Effector memory CD8-positive, alpha-beta T cell (primary cell): ENCODE results near the gene SNED1.
A peak's percentile ranks its signal among the peaks of the same experiment; 100 is the strongest.

Experiments used
- ATAC-seq: fragments of 150-1000 bp; cut with Tn5 transposase; replicated peaks from 2 replicates; pipeline ENCODE4 v1.10.0; 2021; ENCODE audit warnings: mild to moderate bottlenecking, moderate library complexity
- DNase-seq, 3 experiments: peaks; one replicate each; pipeline ENCODE4 v3.0.0; 2021
- H3K27ac Mint-ChIP-seq, 2 donors: one replicate each; pipeline ENCODE4 v1.8.0; 2022; ENCODE audit warnings: mild to moderate bottlenecking in 2 of 2, mixed read lengths in 2 of 2, moderate library complexity in 2 of 2
- H3K27me3 Mint-ChIP-seq, 2 donors: one replicate each; pipeline ENCODE4 v1.8.0; 2022; ENCODE audit warnings: mixed read lengths in 2 of 2
- H3K36me3 Mint-ChIP-seq: one replicate; pipeline ENCODE4 v1.8.0; 2022; ENCODE audit warnings: mild to moderate bottlenecking, moderate library complexity, mixed read lengths; ENCODE audit not compliant: insufficient read depth
- H3K4me1 Mint-ChIP-seq, 2 donors: one replicate each; pipeline ENCODE4 v1.8.0; 2022; ENCODE audit warnings: low read depth in 2 of 2, mixed read lengths in 2 of 2
- H3K4me3 Mint-ChIP-seq, 2 donors: one replicate each; pipeline ENCODE4 v1.8.0; 2022; ENCODE audit warnings: mild to moderate bottlenecking in 2 of 2, mixed read lengths in 2 of 2, moderate library complexity in 2 of 2
- H3K9me3 Mint-ChIP-seq, 2 donors: one replicate each; pipeline ENCODE4 v1.8.0; 2022; ENCODE audit warnings: mixed read lengths in 2 of 2

The SNED1 gene

DNA sequence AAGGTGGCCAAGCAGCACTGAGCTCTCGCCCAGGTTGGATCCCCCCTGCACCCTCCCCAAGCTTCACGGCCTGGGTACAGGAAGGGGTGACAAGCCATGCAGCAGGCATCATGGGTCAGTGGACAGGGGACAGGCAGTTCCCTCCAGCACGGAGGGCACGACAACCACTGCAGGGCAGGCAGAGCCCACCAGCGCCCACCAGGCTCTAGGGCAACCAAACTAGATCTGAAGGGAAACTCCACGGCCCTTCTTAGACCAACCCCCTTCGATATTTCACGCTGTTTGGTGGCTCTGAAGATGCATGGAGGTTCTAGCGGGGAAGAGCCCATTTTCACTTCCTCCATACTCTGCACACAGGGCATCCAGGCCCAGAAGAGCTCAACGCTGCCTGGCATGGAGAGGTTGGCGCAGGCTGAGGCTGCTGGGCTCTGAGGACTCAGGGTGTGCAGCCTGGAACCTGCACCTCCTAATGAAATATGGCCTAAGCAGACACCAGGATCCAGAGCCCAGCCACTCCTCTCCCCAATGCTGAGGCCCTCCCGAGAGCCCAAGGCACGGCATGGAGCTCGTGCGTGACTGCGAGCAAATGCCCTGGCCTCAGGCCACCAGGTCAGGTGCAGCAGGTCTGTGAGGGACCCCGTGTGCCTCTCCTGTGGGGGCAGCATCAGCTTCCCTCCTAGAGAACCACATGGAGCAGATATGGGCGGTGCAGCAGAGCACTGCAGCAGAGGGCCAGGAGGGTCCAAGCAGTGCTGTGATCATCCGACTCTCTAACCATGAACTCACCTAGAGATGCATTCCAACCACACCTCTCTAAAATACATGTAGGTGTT is 112.4 kb downstream of the SNED1 start:
- peaks cover 4% of the 10 kb centered on the region for H3K36me3 Mint-ChIP-seq
- peak overlapping the region; percentile 87 to 95 for H3K27ac Mint-ChIP-seq
- H3K4me3 Mint-ChIP-seq: peak overlapping the region; percentile 81
- DNase-seq (no peak), ATAC-seq (peak; percentile 20)
- peaks cover 23 to 43% of the 10 kb centered on the region in 2 donors for H3K4me1 Mint-ChIP-seq
- no peaks in the 10 kb centered on the region for H3K9me3 Mint-ChIP-seq
- no peaks in the 10 kb centered on the region for H3K27me3 Mint-ChIP-seq

GRCh38 chr2:241111440-241111805 is 113.0 kb downstream of the SNED1 start:
- DNase-seq (no peak), ATAC-seq (peak; percentile 47)
- peaks cover 24 to 47% of the 10 kb centered on the region in 2 donors for H3K4me1 Mint-ChIP-seq
- H3K27me3 Mint-ChIP-seq: no peaks in the 10 kb centered on the region
- H3K9me3 Mint-ChIP-seq: no peaks in the 10 kb centered on the region
- peak overlapping the region; percentile 55 to 94 for H3K27ac Mint-ChIP-seq
- H3K36me3 Mint-ChIP-seq: peaks cover 4% of the 10 kb centered on the region
- H3K4me3 Mint-ChIP-seq: peak overlapping the region; percentile 81

DNA sequence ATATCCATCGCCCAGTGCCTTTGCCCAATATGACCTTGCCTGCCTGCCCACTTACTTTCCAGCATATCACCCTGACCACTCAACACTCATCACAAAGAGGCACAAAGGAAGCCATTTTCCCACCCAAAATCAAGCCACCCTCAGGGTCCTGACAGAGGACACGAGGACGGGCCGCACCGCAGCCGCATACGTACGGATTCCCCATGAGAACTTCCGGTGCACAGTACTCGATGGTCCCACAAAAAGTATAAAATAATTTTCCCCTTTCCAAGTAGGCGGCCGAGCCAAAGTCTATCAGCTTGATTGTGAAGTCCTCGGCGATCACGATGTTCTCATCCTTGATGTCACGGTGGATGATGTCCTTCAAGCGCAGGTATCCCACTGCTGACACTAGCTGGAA is 113.6 kb downstream of the SNED1 start:
- H3K36me3 Mint-ChIP-seq: peaks cover 7% of the 10 kb centered on the region
- H3K4me3 Mint-ChIP-seq: peak overlapping the region; percentile 81
- H3K4me1 Mint-ChIP-seq: peaks cover 28 to 50% of the 10 kb centered on the region in 2 donors
- DNase-seq (no peak), ATAC-seq (no peak)
- peak overlapping the region; percentile 55 to 94 for H3K27ac Mint-ChIP-seq
- H3K9me3 Mint-ChIP-seq: no peaks in the 10 kb centered on the region
- no peaks in the 10 kb centered on the region for H3K27me3 Mint-ChIP-seq

DNA sequence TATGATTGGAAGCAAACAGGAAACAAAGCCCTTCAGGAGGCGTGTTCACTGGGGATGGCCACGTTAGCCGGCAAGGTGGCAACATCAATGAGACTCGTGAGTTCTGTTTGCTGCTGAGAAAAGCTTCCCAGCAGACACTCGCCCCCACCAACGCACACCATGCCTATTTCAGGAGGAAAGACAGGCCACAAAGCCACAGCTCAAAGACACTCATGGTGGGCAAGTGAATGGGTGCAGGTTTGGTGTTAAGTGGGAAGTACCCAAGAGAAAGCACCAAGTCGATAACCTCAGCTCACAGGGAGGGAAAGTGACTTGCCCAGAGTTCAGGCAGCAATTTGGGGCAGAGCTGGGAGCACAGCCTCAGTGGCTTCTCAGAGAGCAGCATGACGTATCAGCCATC is 114.2 kb downstream of the SNED1 start:
- H3K27ac Mint-ChIP-seq: peak overlapping the region; percentile 55 to 94
- H3K4me3 Mint-ChIP-seq: peak overlapping the region; percentile 81
- no peaks in the 10 kb centered on the region for H3K9me3 Mint-ChIP-seq
- peaks cover 28 to 50% of the 10 kb centered on the region in 2 donors for H3K4me1 Mint-ChIP-seq
- peak; percentile 51 for ATAC-seq
- DNase-seq: peak in 2 of 3 experiments; percentile 6 to 25
- H3K27me3 Mint-ChIP-seq: no peaks in the 10 kb centered on the region
- H3K36me3 Mint-ChIP-seq: peaks cover 7% of the 10 kb centered on the region

- Mint-ChIP-seq H3K9me3 (no peaks in the 10 kb centered on the region), H3K36me3 (peaks cover 4% of the 10 kb centered on the region), H3K4me3 (no peak overlapping the region), H3K4me1 (peaks cover 16 to 30% of the 10 kb centered on the region in 2 donors), H3K27me3 (no peaks in the 10 kb centered on the region), H3K27ac (no peak overlapping the region)
- DNase-seq (no peak), ATAC-seq (no peak)
Measured at GRCh38 chr2:241114836-241115235, 116.4 kb downstream of the SNED1 start.

DNA sequence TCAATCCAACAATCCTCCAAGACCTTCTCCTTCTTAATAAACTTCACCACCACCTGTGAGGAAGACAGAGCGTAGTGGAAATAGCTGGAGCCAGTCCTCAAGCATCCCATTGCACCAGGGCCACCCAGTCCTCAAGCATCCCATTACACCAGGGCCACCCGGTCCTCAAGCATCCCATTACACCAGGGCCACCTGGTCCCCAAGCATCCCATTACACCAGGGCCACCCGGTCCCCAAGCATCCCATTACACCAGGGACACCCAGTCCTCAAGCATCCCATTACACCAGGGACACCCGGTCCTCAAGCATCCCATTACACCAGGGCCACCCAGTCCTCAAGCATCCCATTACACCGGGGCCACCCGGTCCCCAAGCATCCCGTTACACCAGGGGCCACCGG is 116.9 kb downstream of the SNED1 start:
- H3K27me3 Mint-ChIP-seq: no peaks in the 10 kb centered on the region
- DNase-seq (no peak), ATAC-seq (no peak)
- H3K27ac Mint-ChIP-seq: no peak overlapping the region
- peaks cover 13 to 25% of the 10 kb centered on the region in 2 donors for H3K4me1 Mint-ChIP-seq
- no peaks in the 10 kb centered on the region for H3K9me3 Mint-ChIP-seq
- peaks cover 4% of the 10 kb centered on the region for H3K36me3 Mint-ChIP-seq
- H3K4me3 Mint-ChIP-seq: no peak overlapping the region

DNA sequence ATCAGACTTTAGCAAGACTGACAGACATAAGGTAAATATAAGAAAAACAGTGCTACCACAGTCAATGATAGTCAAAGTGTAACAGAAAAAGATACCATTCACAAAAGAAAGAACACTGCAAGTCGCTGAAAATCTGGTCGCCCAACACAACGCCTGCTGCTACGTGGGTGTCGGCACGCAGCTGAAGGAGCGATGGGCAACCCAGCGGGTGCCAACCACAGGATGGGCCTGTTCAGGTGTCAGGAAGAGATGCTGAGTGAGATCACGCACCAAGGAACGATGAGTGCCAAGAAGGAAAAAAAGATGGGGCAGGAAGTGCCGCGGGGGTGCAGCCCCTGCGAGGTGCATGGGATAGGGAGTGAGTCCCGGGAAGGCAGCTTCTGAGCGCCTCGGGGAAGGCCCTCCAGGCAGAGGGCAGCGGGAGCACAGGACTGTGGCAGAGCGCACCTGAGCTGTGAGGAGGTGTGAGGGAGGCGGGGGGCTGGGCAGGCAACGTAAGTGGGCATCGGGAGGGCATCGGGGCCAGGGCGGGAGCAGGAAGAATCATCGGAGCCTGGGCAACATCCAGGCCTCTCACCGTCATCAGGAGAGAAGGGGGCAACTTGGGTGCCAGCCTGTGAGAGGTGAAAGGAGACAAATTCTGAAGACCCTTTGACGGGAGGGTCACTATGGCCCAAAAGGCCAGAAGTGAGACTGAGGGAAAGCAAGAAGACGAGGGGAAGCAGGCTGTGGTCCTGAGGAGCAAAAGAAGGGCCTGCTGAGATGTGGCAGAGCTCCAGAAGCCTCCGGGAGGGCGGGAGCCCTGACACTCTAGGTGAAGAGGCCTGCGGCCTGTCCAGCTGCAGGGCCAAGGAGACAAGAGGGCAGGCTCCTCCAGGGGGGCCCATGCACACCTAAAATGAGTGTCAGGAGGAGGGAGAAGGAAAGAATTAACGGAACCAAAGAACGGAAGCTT is 118.5 kb downstream of the SNED1 start:
- Mint-ChIP-seq H3K4me3 (no peak overlapping the region), H3K36me3 (peaks cover 4% of the 10 kb centered on the region)
- no peak for ATAC-seq

DNA sequence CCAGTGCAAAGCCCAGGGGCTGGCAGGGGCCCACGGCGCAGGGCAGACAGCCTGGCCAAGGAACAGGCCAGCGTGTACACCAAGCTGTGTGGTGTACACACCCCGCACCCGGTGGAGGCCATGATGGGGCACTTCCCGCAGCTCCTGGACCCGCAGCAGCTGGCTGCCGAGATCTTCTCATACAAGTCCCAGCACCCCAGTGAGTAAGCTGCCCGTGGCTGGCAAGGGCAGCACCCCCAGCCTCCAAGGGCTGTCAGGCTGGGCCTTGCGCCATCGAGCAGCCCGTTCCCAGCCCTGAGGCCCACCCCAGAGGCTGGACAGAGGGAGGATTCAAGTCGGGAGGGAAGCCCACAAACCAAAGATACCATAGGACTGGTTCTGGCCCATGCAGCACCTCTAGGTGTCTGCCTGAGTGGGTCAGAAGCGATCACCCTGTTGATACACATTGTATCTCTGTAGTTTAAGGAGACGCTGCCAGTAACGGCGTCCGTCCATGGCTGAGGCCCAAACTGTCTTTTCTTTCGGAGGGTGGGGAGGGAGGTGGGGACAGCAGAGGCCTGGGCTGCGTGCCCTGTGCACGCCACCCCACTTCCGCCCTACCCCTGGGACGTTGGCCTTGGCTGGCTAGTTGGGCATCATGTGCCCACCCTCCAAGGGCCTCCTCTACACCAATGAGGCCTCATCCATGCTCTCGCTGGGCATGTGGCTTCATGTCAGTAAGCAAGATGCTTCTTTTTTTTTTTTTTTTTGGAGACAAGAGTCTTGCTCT is 120.5 kb downstream of the SNED1 start:
- H3K4me1 Mint-ChIP-seq: peaks cover 5 to 7% of the 10 kb centered on the region in 2 donors
- H3K36me3 Mint-ChIP-seq: peaks cover 4% of the 10 kb centered on the region
- H3K27ac Mint-ChIP-seq: no peak overlapping the region
- no peaks in the 10 kb centered on the region for H3K27me3 Mint-ChIP-seq
- no peak for DNase-seq
- ATAC-seq: no peak
- no peak overlapping the region for H3K4me3 Mint-ChIP-seq
- H3K9me3 Mint-ChIP-seq: no peaks in the 10 kb centered on the region

More for the DNA sequence above, 118.5 kb downstream of the SNED1 start:
- DNase-seq: no peak
- Mint-ChIP-seq H3K27ac (peak overlapping the region; percentile 66), H3K27me3 (no peaks in the 10 kb centered on the region), H3K9me3 (no peaks in the 10 kb centered on the region), H3K4me1 (peaks cover 11 to 19% of the 10 kb centered on the region in 2 donors)

GRCh38 chr2:241120440-241120839 is 122.0 kb downstream of the SNED1 start:
- Mint-ChIP-seq H3K4me3 (no peak overlapping the region), H3K27me3 (no peaks in the 10 kb centered on the region), H3K9me3 (no peaks in the 10 kb centered on the region), H3K4me1 (peaks cover 5 to 7% of the 10 kb centered on the region in 2 donors), H3K36me3 (peaks cover 4% of the 10 kb centered on the region), H3K27ac (no peak overlapping the region)
- DNase-seq: no peak
- no peak for ATAC-seq

DNA sequence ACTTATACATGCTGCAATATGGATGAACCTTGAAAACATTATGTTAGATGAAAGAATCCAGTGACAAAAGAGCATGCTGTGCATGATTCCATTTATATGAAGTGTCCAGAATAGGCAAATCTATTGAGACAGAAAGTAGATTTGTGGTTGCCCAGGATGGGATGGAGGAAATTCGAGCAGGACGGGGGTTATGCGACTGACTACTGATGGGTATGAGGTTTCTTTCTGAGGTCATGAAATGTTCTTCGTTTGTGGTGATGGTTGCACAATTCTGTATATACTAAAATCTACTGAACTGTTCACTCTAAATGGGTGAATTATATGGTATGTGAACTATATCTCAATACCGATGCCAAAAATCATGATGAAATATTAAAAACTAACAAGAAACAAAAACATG is 122.6 kb downstream of the SNED1 start:
- Mint-ChIP-seq H3K36me3 (peaks cover 4% of the 10 kb centered on the region), H3K27ac (no peak overlapping the region)

GRCh38 chr2:241122376-241123002 is 124.1 kb downstream of the SNED1 start:
- Mint-ChIP-seq H3K4me3 (no peak overlapping the region), H3K36me3 (no peaks in the 10 kb centered on the region), H3K4me1 (peaks cover 3% of the 10 kb centered on the region in 2 donors), H3K27ac (no peak overlapping the region), H3K9me3 (no peaks in the 10 kb centered on the region), H3K27me3 (no peaks in the 10 kb centered on the region)
- ATAC-seq (no peak), DNase-seq (no peak)

More for the DNA sequence above, 122.6 kb downstream of the SNED1 start:
- no peaks in the 10 kb centered on the region for H3K9me3 Mint-ChIP-seq
- peaks cover 5 to 7% of the 10 kb centered on the region in 2 donors for H3K4me1 Mint-ChIP-seq
- no peaks in the 10 kb centered on the region for H3K27me3 Mint-ChIP-seq
- no peak for DNase-seq
- no peak overlapping the region for H3K4me3 Mint-ChIP-seq
- ATAC-seq: no peak

GRCh38 chr2:241123816-241124536 is 125.6 kb downstream of the SNED1 start:
- no peak overlapping the region for H3K27ac Mint-ChIP-seq
- H3K36me3 Mint-ChIP-seq: peaks cover 3% of the 10 kb centered on the region
- H3K27me3 Mint-ChIP-seq: no peaks in the 10 kb centered on the region
- H3K9me3 Mint-ChIP-seq: no peaks in the 10 kb centered on the region
- DNase-seq: no peak
- ATAC-seq: peak; percentile 68
- no peak overlapping the region for H3K4me3 Mint-ChIP-seq
- H3K4me1 Mint-ChIP-seq: peaks cover 11% of the 10 kb centered on the region in 2 donors
